HepG2 (cell line): ENCODE results near the gene COL27A1.

Source experiments
- RXRA ChIP-seq: sonication (generic); formaldehyde crosslinking; IDR thresholded peaks from 2 replicates; pipeline ENCODE4 v1.5.1; 2020; ENCODE audit warnings: missing genetic modification reagents
- SIN3A ChIP-seq: IDR thresholded peaks from 2 replicates; pipeline ENCODE4 v1.6.1; 2011; ENCODE audit warnings: low read depth, mild to moderate bottlenecking, control low read depth, low read length, borderline replicate concordance
- XBP1 ChIP-seq: sonication (generic); formaldehyde crosslinking; IDR thresholded peaks from 2 replicates; pipeline ENCODE4 v1.5.0; 2020; ENCODE audit warnings: missing genetic modification reagents
- ZNF101 ChIP-seq: sonication (generic); formaldehyde crosslinking; IDR thresholded peaks from 2 replicates; pipeline ENCODE4 v1.4.0; 2020; ENCODE audit warnings: mild to moderate bottlenecking, low read depth, missing genetic modification reagents, borderline replicate concordance
- TF ChIP-seq, protein P1 (sequence below): sonication (generic); formaldehyde crosslinking; IDR thresholded peaks from 2 replicates; pipeline ENCODE4 v1.5.0; 2020; ENCODE audit warnings: missing genetic modification reagents

DNA sequence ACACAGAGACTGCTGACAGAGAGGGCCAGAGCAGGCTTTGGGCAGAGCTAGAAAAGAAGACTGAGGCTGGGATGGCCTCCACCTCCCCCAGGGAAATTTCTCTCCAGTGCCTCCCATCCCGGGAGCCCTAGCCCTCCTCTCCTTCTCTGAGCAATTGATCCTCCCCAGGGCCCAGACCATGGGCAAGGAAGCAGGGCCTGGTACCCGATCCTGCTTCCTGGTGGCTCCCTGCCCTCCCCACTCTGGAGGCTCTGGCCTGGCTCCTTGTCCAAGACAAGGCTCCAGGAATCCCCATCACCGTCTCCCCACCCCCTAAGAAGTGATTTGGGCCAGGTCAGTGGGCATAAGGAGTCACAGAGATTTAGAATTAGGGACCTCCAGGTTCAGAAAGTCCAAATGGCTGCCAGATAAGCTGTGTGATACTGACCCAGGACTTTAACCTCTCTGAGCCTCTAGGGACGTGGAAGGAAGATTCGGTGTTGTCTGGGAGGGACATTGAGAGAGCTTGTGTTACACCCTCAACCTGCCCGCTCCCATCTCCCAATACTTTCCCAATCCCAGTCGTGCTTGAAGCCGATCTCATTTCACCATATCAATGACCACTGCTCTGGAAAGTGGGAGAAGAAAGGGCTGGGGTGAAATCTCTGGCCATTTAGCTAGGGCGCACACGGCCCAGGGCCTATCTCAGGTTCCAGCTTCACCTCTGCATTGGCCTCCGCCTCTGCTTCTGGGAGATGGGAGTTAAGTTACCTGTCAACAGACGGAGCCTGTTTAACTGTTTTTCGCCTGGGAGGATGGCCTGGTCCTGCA lies 30.5 kb upstream of the COL27A1 start:
- TF ChIP-seq XBP1 (CRISPR knock-in tag), result no peak
- TF ChIP-seq, protein P1, sequence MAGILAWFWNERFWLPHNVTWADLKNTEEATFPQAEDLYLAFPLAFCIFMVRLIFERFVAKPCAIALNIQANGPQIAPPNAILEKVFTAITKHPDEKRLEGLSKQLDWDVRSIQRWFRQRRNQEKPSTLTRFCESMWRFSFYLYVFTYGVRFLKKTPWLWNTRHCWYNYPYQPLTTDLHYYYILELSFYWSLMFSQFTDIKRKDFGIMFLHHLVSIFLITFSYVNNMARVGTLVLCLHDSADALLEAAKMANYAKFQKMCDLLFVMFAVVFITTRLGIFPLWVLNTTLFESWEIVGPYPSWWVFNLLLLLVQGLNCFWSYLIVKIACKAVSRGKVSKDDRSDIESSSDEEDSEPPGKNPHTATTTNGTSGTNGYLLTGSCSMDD, result no peak
- no peak for TF ChIP-seq ZNF101
- TF ChIP-seq SIN3A, result no peak
- TF ChIP-seq RXRA (CRISPR knock-in tag), result no peak
